Endodermal cell (in vitro differentiated cells): Measurements from ENCODE around the gene CARS2. TPM values are rescaled to one million over a fixed set of nuclear protein-coding genes. Genes with fewer than 3 reads are reported as not detected.

ENCODE experiments used
- DNase-seq: peaks from one replicate; pipeline ENCODE4 v3.0.0-alpha.2; 2017
- H3K27ac ChIP-seq: 2 replicates; pipeline ENCODE4 v1.5.1; 2013; ENCODE audit warnings: mild to moderate bottlenecking, low read depth, low read length, moderate library complexity
- H3K27me3 ChIP-seq: 2 replicates; pipeline ENCODE4 v1.6.1; 2013; ENCODE audit warnings: mild to moderate bottlenecking, low read length, moderate library complexity; ENCODE audit not compliant: insufficient read depth, control insufficient read depth, poor library complexity, severe bottlenecking
- H3K36me3 ChIP-seq: 2 replicates; pipeline ENCODE4 v1.7.0; 2013; ENCODE audit warnings: mild to moderate bottlenecking, low read length, moderate library complexity; ENCODE audit not compliant: control insufficient read depth, insufficient read depth
- H3K4me1 ChIP-seq: one replicate; pipeline ENCODE4 v1.7.0; 2013; ENCODE audit warnings: low read length; ENCODE audit not compliant: control insufficient read depth, insufficient read depth
- H3K4me3 ChIP-seq: 2 replicates; pipeline ENCODE4 v1.5.1; 2013; ENCODE audit warnings: mild to moderate bottlenecking, low read length, moderate library complexity
- H3K9ac ChIP-seq: 2 replicates; pipeline ENCODE4 v1.6.1; 2013; ENCODE audit warnings: mild to moderate bottlenecking, low read length, moderate library complexity; ENCODE audit not compliant: poor library complexity, severe bottlenecking; ENCODE audit errors: extremely low read depth
- H3K9me3 ChIP-seq: 2 replicates; pipeline ENCODE4 v1.6.1; 2013; ENCODE audit warnings: mild to moderate bottlenecking, low read length, moderate library complexity; ENCODE audit not compliant: control insufficient read depth
- H3K27ac Mint-ChIP-seq: 2 replicates; pipeline ENCODE4 v1.8.0; 2020; ENCODE audit warnings: mixed read lengths
- H3K27me3 Mint-ChIP-seq: 2 replicates; pipeline ENCODE4 v1.8.0; 2021; ENCODE audit warnings: mild to moderate bottlenecking, mixed read lengths; ENCODE audit not compliant: insufficient read depth
- H3K36me3 Mint-ChIP-seq: 2 replicates; pipeline ENCODE4 v1.8.0; 2020; ENCODE audit warnings: low read depth, mixed read lengths
- H3K4me1 Mint-ChIP-seq: 2 replicates; pipeline ENCODE4 v1.8.0; 2020; ENCODE audit warnings: mixed read lengths
- H3K4me3 Mint-ChIP-seq: 2 replicates; pipeline ENCODE4 v1.8.0; 2020; ENCODE audit warnings: mild to moderate bottlenecking, moderate library complexity, mixed read lengths
- H3K9me3 Mint-ChIP-seq: 2 replicates; pipeline ENCODE4 v1.8.0; 2020; ENCODE audit warnings: mild to moderate bottlenecking, mixed read lengths
- WGBS, 2 experiments: methylation state at CpG; one replicate each; pipeline versions ENCODE4 v1.1.5 to v1.1.7; 2013; ENCODE audit warnings: missing lambda C conversion rate in 2 of 2, mixed read lengths in 1 of 2; ENCODE audit not compliant: insufficient coverage in 1 of 2, insufficient read length in 1 of 2; 5-methylcytosine and 5-hydroxymethylcytosine counted together
- total RNA-seq, 2 donors: library from RNA; stranded (reverse); fragmentation: NEBNext Ultra II Directional in 1 of 2; extraction: Animal tissue kit (Norgen Biotek cat#: 25700) in 1 of 2; gene quantifications; 2 replicates in 1 of 2; 3 replicates in 1 of 2; pipeline ENCODE4 v1.2.1, GENCODE V29; 2021
- TF ChIP-seq, protein P1 (sequence below): fragments of 200-600 bp; sonication (generic); conservative IDR thresholded peaks from 2 replicates; pipeline ENCODE4 v1.5.0; 2021; ENCODE audit warnings: antibody characterized with exemption, mild to moderate bottlenecking

Gene CARS2
- total RNA-seq, 2 donors from 2014 or later, result 53.0 to 53.2 TPM

GRCh38 chr13:110713642-110713952 is 7.7 kb upstream of the CARS2 start, which contains the start of gene ING1:
ING1 (plus strand) TSS chr13:110713700; CDS start chr13:110714150, 450 bp downstream.
- Mint-ChIP-seq H3K36me3 (no peaks in the 10 kb centered on the region), H3K9me3 (no peaks in the 10 kb centered on the region), H3K4me1 (peaks cover 16% of the 10 kb centered on the region), H3K4me3 (peak within 1 kb of the TSS; percentile 99), H3K27me3 (no peaks in the 10 kb centered on the region), H3K27ac (peak within 1 kb of the TSS; percentile 99)
- Histone ChIP-seq H3K4me3 (peak within 1 kb of the TSS; percentile 91), H3K36me3 (no peaks in the 10 kb centered on the region), H3K27me3 (no peaks in the 10 kb centered on the region), H3K9me3 (no peaks in the 10 kb centered on the region), H3K9ac (peak within 1 kb of the TSS; percentile 99), H3K4me1 (no peaks in the 10 kb centered on the region), H3K27ac (peak within 1 kb of the TSS; percentile 100)
- 0% methylated on average over 45 of the region's 45 CpGs; no CpG with 5 or more reads in 1 of the 2 experiments for WGBS, 2 experiments
- TF ChIP-seq, protein P1, sequence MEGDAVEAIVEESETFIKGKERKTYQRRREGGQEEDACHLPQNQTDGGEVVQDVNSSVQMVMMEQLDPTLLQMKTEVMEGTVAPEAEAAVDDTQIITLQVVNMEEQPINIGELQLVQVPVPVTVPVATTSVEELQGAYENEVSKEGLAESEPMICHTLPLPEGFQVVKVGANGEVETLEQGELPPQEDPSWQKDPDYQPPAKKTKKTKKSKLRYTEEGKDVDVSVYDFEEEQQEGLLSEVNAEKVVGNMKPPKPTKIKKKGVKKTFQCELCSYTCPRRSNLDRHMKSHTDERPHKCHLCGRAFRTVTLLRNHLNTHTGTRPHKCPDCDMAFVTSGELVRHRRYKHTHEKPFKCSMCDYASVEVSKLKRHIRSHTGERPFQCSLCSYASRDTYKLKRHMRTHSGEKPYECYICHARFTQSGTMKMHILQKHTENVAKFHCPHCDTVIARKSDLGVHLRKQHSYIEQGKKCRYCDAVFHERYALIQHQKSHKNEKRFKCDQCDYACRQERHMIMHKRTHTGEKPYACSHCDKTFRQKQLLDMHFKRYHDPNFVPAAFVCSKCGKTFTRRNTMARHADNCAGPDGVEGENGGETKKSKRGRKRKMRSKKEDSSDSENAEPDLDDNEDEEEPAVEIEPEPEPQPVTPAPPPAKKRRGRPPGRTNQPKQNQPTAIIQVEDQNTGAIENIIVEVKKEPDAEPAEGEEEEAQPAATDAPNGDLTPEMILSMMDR, result no peak
- no peak for DNase-seq

DNA sequence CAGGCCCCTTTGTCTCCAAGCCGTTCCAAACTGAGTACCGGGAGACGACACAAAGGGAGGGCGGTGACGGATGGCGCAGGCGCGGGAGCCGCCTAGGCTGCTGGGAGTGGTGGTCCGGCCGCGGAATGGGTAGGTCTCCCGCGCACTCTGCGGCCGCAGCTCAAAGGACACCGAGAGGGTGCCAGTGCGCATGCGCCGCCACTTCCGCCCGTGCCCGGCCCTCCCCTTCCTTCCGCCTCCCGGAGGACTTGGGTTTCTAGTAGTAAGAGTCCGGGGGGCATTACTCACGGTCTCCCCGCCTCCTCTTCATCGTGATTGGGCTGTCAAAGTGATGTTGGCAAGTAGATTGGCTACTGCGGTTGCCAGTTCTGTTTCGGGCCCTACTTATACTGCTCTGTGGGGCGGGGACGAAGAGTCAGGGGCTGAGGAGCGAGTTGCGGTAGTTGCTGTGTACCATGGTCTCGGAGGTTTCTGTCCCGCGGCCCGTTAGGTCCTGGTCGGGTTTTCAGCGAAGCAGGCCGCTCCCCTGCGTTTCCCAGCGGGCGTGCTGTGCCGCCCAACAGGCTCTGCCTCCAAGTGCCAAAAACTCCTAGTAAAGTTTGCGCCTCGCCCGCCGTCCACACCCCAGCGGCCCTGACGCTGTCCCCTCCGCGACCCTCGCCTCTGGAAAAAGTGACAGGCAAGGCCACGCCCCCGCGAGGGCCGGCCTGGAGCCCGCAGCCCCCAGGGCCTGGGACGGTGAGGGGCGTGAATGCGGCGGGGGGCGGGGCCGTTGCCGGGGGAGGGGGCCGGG is 7.1 kb upstream of the CARS2 start:
- no peaks in the 10 kb centered on the region for H3K27me3 ChIP-seq
- Mint-ChIP-seq H3K36me3 (no peaks in the 10 kb centered on the region), H3K4me3 (peak overlapping the region; percentile 99), H3K9me3 (no peaks in the 10 kb centered on the region), H3K27ac (peak overlapping the region; percentile 97), H3K4me1 (peaks cover 16% of the 10 kb centered on the region), H3K27me3 (no peaks in the 10 kb centered on the region)
- peak overlapping the region; percentile 99 for H3K9ac ChIP-seq
- TF ChIP-seq, protein P1, result no peak
- H3K27ac ChIP-seq, result peak overlapping the region; percentile 100
- no peaks in the 10 kb centered on the region for H3K9me3 ChIP-seq
- peak overlapping the region; percentile 91 for H3K4me3 ChIP-seq
- WGBS, 2 experiments, result 0% methylated on average over 24 to 68 of the region's 68 CpGs
- no peaks in the 10 kb centered on the region for H3K36me3 ChIP-seq
- no peaks in the 10 kb centered on the region for H3K4me1 ChIP-seq
- DNase-seq, result peak; percentile 100

GRCh38 chr13:110712081-110712848 is 6.3 kb upstream of the CARS2 start:
- H3K4me3 ChIP-seq, result peak overlapping the region; percentile 91
- H3K4me1 ChIP-seq, result no peaks in the 10 kb centered on the region
- H3K9me3 ChIP-seq, result no peaks in the 10 kb centered on the region
- WGBS, 2 experiments, result 0 to 1% methylated on average over 27 to 57 of the region's 58 CpGs
- Mint-ChIP-seq H3K27me3 (no peaks in the 10 kb centered on the region), H3K4me1 (peaks cover 8% of the 10 kb centered on the region), H3K27ac (peak overlapping the region; percentile 97), H3K9me3 (no peaks in the 10 kb centered on the region), H3K4me3 (peak overlapping the region; percentile 99), H3K36me3 (no peaks in the 10 kb centered on the region)
- H3K9ac ChIP-seq, result peak overlapping the region; percentile 99
- no peaks in the 10 kb centered on the region for H3K36me3 ChIP-seq
- peak; percentile 94 for DNase-seq
- peak overlapping the region; percentile 100 for H3K27ac ChIP-seq
- TF ChIP-seq, protein P1, result no peak
- H3K27me3 ChIP-seq, result no peaks in the 10 kb centered on the region
